ENCODE data around the gene GRIP1.

GRIP1 gene

DNA sequence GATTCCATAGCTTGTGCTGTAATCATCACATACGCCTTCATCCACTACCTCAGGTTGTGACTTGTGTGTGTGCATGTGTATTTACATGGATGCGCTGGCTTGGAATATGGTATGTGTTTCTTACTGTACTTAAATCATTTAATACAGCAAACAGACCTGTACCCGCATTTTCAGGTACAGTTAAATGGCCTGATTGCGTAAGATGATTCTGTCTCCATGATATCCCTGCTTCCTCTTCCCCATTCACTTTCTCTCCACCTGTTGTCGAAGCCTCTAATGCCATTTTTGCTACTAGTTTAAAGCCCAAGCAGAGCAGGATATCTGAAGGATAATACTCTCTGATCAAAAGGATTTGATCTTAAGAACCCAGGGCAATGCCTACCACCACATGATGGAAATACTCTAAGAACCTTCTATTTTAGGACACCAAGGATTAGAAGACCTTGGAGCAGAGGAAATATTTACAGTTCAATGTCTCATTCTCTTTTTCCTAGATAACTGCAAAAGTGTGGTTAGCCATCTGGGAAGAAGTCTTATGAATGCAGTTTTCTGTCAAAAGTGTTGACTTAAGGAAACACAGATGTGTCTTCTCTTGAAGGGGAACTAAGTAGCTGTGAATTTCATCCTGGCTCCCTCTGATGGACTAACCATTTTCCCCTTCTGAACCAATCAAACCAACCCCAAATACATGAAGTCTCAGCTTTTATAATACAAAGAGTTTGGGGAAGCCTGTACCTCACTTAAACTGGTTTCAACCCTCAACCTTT is 297.9 kb downstream of the GRIP1 start:
- no peak for DNase-seq (ENCODE audit: low read depth in 3 of 3)

DNA sequence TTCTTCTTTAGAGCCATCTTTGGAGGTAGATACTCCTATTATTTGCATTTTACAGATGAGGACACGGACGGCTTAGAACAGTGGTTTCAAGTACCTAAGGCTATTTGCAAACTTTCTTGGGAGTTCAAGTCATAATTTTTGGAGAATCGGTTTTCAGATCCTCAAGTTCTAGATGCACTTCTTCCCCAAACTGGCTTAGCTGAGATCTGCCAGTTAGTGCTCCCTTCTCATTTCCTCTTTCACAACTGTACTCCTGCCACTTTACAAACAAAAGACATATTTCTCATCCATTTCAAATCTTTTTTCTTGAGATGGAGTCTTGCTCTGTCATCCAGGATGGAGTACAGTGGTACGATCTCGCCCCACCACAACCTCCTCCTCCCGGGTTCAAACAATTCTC is 299.3 kb downstream of the GRIP1 start:
- DNase-seq (ENCODE audit: low read depth in 3 of 3) = no peak

DNA sequence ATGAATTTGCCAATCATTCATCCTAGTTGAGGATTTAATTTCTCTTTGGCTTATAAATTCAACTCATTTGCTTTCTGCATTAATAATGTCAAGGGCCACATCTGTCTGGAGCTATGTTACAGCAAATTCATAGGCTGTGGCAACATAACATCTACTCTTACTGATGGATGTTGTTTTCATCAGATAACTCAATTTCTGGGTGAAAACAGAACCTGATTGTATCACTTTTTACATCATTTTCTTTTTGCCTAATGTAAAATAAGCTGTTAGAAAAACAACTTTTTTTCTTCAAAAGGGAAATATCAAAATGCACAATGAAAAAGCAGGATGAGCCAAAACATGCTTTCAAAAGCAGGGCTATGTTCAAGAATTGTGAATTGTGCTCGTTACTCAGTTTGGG is 303.3 kb downstream of the GRIP1 start:
- no peak for DNase-seq (ENCODE audit: low read depth in 3 of 3)

- no peak for DNase-seq (ENCODE audit: low read depth in 3 of 3)
Measured at GRCh38 chr12:66371982-66372381, 306.9 kb downstream of the GRIP1 start.

GRCh38 chr12:66367015-66367667 is 311.7 kb downstream of the GRIP1 start:
- no peak for DNase-seq (ENCODE audit: low read depth in 3 of 3)

GRCh38 chr12:66365718-66366490 is 313.0 kb downstream of the GRIP1 start:
- DNase-seq (ENCODE audit: low read depth in 3 of 3) = no peak

GRCh38 chr12:66361703-66362102 is 317.2 kb downstream of the GRIP1 start:
- no peak for DNase-seq (ENCODE audit: low read depth in 3 of 3)

- no peak for DNase-seq (ENCODE audit: low read depth in 3 of 3)
Measured at GRCh38 chr12:66359300-66359699, 319.6 kb downstream of the GRIP1 start.

GRCh38 chr12:66354291-66354690 is 324.6 kb downstream of the GRIP1 start:
- DNase-seq (ENCODE audit: low read depth in 3 of 3) = no peak

- DNase-seq (ENCODE audit: low read depth in 3 of 3) = no peak
Measured at GRCh38 chr12:66352899-66353298, 326.0 kb downstream of the GRIP1 start.

DNA sequence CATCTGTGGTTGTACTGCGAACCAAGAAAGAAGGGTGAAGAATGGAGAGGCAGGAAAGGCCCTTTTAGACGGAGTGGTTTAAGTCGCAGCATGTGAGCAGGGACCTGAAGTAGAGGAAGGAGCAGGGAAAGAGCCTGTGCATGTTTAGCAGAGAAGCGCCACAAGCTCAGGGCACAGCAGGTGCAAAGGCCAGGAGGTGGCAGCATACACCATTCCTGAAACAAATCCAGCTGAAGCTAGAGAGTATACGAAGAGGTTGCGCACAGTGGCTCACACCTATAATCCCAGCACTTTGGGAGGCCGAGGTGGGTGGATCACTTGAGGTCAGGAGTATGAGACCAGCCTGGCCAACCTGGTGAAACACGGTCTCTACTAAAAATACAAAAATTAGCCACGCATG is 326.7 kb downstream of the GRIP1 start:
- DNase-seq (ENCODE audit: low read depth in 3 of 3) = no peak

- no peak for DNase-seq (ENCODE audit: low read depth in 3 of 3)
Measured at GRCh38 chr12:66351301-66351700, 327.6 kb downstream of the GRIP1 start.

DNA sequence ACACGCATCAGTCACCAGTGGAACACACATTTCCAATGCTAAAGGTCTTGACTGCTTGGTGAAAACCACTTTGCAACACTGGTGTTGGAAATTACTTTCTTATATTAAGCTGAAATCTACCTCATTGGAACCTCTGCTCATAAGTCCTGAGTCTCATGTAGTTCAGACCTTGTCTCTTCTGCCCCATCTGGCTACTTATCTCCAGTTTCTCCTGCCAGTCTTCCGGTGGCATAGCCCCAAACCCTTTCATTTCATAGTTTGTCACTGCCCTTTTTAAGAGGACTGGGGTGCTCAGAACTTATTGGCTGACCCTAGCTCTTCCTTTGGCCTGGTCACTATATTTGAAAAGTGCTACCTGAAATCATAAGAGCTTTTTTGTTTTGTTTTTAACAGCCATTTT is 332.9 kb downstream of the GRIP1 start:
- no peak for DNase-seq (ENCODE audit: low read depth in 3 of 3)

DNA sequence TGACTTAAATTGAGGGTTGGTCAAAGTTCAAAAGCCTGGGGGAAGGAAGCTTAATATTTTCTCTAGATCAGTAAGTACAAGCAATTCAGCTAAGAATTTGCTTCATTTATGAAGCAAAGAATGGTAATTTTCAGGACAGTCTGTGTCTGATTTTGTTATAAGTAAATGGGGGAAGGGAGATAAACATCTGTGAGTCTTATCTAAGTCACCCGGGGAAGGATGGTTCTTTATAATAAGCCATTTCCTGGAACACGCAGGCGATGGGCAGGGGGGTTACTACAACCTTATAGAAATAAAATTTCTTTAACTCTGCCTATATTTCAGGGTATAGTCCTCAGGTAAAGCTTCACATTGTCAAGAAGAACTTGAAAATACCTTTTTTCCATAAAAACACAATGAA is 333.7 kb downstream of the GRIP1 start:
- DNase-seq (ENCODE audit: low read depth in 3 of 3) = no peak

DNA sequence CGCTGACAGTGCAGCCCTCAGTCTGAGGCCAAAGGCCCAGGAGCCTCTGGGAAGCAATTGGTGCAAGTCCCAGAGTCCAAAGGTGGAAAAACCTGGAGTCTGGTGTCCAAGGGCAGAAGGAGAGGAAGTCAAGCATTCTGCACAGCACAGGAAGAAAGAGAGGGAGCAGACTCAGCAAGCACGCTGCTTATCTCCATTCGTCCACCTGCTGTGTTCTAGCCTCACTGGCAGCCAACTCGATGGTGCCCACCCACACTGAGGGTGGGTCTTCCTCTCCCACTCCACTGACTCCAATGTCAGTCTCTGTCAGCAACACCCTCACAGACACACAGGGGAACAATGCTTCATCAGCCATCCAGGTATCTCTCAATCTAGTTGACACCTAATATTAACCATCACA is 337.8 kb downstream of the GRIP1 start:
- no peak for DNase-seq (ENCODE audit: low read depth in 3 of 3)

- no peak for DNase-seq (ENCODE audit: low read depth in 3 of 3)
Measured at GRCh38 chr12:66340131-66340530, 338.7 kb downstream of the GRIP1 start.

GRCh38 chr12:66337381-66338010 is 341.4 kb downstream of the GRIP1 start:
- no peak for DNase-seq (ENCODE audit: low read depth in 3 of 3)

DNA sequence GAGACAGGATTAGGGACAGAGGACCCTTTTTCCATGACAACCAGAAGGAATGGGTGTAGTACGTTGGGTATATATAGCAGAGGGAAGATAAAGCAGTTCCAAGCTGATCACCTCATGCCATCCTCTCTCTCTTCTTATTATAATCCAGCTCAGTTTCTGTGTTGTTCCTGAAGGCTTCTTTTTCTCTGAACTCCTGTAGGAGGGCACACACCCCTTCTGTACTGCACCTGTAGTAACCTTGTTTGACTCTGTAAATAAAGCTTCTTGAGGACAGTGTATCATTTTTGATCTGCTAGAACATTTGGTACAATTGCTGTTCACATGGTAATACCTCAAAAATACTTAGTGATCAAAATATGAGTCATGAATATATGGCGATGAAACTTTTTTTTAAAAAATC is 343.1 kb downstream of the GRIP1 start:
- DNase-seq (ENCODE audit: low read depth in 3 of 3) = no peak

GRCh38 chr12:66331814-66332213 is 347.1 kb downstream of the GRIP1 start:
- no peak for DNase-seq (ENCODE audit: low read depth in 3 of 3)

GRCh38 chr12:66331016-66331415 is 347.9 kb downstream of the GRIP1 start:
- DNase-seq (ENCODE audit: low read depth in 3 of 3) = no peak

DNA sequence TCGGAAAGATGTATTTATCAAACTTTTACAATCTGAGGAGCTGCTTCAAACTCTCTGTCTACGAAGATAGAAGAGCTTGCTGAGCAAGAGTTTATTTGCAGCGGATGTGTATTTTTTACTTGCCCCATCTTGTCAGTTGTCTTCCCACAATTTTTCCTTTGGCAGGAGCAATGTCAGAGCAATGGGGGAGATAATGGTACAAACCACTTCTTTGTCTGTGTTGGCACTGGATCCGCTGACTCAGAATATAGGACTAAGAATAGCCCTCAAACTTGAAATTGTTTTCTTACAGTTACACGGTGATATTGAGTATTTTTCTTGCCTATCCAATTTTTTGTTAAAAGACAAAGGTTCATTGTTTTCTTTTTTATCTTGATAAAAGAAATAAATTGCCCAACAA is 348.9 kb downstream of the GRIP1 start:
- no peak for DNase-seq (ENCODE audit: low read depth in 3 of 3)

GRCh38 chr12:66323017-66323416 is 355.9 kb downstream of the GRIP1 start:
- no peak for DNase-seq (ENCODE audit: low read depth in 3 of 3)
